Measurements from ENCODE around the gene HPD.

Gene HPD

DNA sequence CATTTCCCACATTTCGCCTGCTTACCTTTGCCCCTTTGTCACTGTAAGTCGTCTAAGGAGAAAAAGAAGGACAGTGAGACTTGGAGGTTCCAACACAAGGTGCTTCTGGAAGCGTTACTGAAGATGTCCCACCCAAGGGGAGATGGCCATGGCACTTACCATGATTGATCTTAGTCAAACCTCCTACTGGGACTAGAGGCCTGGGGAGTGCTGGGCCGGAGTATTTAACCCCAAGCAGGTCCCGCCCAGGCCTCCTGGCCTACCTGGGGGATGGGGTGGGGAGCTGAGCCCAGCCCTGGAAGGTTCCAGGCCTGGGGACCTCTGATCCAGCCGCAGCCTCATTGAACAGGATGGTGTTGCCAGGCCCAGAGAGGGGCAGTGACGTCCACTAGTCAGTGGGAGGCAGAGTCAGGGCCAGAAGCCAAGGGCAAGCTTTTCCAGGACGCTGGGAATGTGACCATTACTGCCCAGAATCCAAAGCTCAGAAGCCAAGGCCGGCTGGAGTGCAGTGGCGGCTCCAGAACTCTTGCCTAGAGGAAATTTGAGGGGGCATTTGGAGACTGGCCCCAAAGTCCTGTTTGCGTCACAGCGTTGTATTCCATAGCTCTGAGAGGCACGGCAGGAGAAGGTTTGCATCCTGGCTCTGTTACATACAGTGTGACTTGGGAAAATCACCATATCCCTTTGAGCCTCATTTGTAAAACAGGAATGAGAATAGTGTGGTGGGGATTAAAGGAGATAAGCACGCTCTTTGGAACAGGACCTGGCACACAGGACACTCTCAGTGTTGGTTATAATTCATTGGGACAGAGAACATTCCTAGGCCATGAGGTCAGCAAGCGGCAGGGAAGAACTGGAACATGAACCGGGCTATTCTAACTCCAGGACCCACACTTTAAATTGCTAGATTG is at the start of gene HPD:
Gene HPD (minus strand): TSS at position 198 of the 911 bp plus-strand sequence. CDS start 36 bp downstream, at position 162.
- no peak within 1 kb of the TSS for H3K9ac ChIP-seq (ENCODE audit: low read depth, low read length)
- no peak within 1 kb of the TSS for H3K4me2 ChIP-seq (ENCODE audit: insufficient read depth, low read length)
- H2AFZ ChIP-seq (ENCODE audit: low read depth, low read length), result no peak within 1 kb of the TSS
- H3K4me3 ChIP-seq (ENCODE audit: low read depth in 1 of 2, low read length in 2 of 2), result no peak within 1 kb of the TSS
- no peak within 1 kb of the TSS for H3K27ac ChIP-seq (ENCODE audit: low read length)
- ATAC-seq (ENCODE audit: insufficient read depth, low read depth), result no peak
- no peak for TF ChIP-seq EZH2 (IDR thresholded peaks at IDR 0.05; ENCODE audit: borderline replicate concordance, low read depth, low read length, severe bottlenecking)
- TF ChIP-seq, protein P1, sequence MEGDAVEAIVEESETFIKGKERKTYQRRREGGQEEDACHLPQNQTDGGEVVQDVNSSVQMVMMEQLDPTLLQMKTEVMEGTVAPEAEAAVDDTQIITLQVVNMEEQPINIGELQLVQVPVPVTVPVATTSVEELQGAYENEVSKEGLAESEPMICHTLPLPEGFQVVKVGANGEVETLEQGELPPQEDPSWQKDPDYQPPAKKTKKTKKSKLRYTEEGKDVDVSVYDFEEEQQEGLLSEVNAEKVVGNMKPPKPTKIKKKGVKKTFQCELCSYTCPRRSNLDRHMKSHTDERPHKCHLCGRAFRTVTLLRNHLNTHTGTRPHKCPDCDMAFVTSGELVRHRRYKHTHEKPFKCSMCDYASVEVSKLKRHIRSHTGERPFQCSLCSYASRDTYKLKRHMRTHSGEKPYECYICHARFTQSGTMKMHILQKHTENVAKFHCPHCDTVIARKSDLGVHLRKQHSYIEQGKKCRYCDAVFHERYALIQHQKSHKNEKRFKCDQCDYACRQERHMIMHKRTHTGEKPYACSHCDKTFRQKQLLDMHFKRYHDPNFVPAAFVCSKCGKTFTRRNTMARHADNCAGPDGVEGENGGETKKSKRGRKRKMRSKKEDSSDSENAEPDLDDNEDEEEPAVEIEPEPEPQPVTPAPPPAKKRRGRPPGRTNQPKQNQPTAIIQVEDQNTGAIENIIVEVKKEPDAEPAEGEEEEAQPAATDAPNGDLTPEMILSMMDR (IDR thresholded peaks at IDR 0.05; ENCODE audit: borderline replicate concordance, extremely low read depth, low read length, poor library complexity, severe bottlenecking), result no peak
- H3K4me1 ChIP-seq (ENCODE audit: insufficient read depth, low read length), result no peaks in the 10 kb centered on the region
- H4K20me1 ChIP-seq (ENCODE audit: insufficient read depth, low read length), result no peaks in the 10 kb centered on the region
- DNase-seq, result no peak
- no peaks in the 10 kb centered on the region for H3K9me3 ChIP-seq (ENCODE audit: insufficient read depth, low read length, severe bottlenecking)
- no peaks in the 10 kb centered on the region for H3K27me3 ChIP-seq (ENCODE audit: insufficient read depth, low read length, poor library complexity)
- H3K79me2 ChIP-seq (ENCODE audit: insufficient read depth, low read length), result no peaks in the 10 kb centered on the region
- no peaks in the 10 kb centered on the region for H3K36me3 ChIP-seq (ENCODE audit: insufficient read depth, low read length)

DNA sequence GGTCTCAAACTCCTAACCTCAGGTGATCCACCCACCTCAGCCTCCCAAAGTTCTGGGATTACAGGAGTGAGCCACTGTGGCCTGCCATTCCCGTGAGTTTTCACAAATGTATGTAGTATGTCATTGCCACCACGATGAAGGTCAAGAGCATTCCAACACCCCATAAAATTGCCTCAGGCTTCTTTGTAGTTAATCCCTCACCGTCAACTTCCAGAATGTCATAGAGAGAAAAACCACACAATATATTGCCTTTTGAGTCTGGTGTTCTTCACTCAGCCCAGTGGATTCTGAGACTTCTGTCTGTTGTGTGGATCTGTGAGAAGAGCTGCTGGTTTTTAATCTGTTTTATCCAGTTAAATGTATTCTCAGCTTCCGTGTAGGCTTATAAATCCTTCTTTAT is 47.1 kb upstream of the HPD start:
- Histone ChIP-seq H3K4me3 (ENCODE audit: low read depth in 1 of 2, low read length in 2 of 2) (no peak overlapping the region), H3K36me3 (ENCODE audit: insufficient read depth, low read length) (peaks cover 69% of the 10 kb centered on the region), H4K20me1 (ENCODE audit: insufficient read depth, low read length) (no peaks in the 10 kb centered on the region), H3K79me2 (ENCODE audit: insufficient read depth, low read length) (peaks cover 2% of the 10 kb centered on the region; the same call in 1 of the 2 replicates), H3K9ac (ENCODE audit: low read depth, low read length) (no peak overlapping the region), H3K4me2 (ENCODE audit: insufficient read depth, low read length) (no peak overlapping the region), H3K27me3 (ENCODE audit: insufficient read depth, low read length, poor library complexity) (no peaks in the 10 kb centered on the region), H3K9me3 (ENCODE audit: insufficient read depth, low read length, severe bottlenecking) (no peaks in the 10 kb centered on the region), H3K4me1 (ENCODE audit: insufficient read depth, low read length) (no peaks in the 10 kb centered on the region), H3K27ac (ENCODE audit: low read length) (no peak overlapping the region), H2AFZ (ENCODE audit: low read depth, low read length) (no peak overlapping the region)
- no peak for TF ChIP-seq EZH2 (IDR thresholded peaks at IDR 0.05; ENCODE audit: borderline replicate concordance, low read depth, low read length, severe bottlenecking)
- TF ChIP-seq, protein P1 (IDR thresholded peaks at IDR 0.05; ENCODE audit: borderline replicate concordance, extremely low read depth, low read length, poor library complexity, severe bottlenecking), result no peak
- ATAC-seq (ENCODE audit: insufficient read depth, low read depth) (no peak), DNase-seq (no peak)

DNA sequence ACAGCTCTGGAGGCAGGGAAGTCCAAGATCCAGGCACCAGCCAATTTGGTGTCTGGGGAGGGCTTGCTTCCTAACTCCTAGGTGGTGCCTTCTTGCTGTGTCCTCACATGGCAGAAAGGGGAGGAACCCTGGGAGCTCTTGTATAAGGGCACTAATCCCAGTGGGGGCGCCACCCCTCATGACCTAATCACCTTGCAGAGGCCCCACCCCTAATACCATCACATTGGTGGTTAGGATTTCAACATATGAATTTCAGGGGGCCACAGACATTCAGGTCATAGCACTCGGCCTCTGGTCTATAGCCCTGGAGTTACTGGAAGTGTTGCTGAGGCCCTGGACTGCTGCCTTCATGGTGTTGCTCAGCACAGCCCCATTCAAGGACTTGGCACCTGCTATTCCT is 44.5 kb upstream of the HPD start:
- peaks cover 67% of the 10 kb centered on the region for H3K36me3 ChIP-seq (ENCODE audit: insufficient read depth, low read length)
- H3K27ac ChIP-seq (ENCODE audit: low read length), result no peak overlapping the region
- H3K4me2 ChIP-seq (ENCODE audit: insufficient read depth, low read length), result no peak overlapping the region
- H3K9ac ChIP-seq (ENCODE audit: low read depth, low read length), result no peak overlapping the region
- H3K9me3 ChIP-seq (ENCODE audit: insufficient read depth, low read length, severe bottlenecking), result no peaks in the 10 kb centered on the region
- no peaks in the 10 kb centered on the region for H4K20me1 ChIP-seq (ENCODE audit: insufficient read depth, low read length)
- H3K4me1 ChIP-seq (ENCODE audit: insufficient read depth, low read length), result no peaks in the 10 kb centered on the region
- H3K4me3 ChIP-seq (ENCODE audit: low read depth in 1 of 2, low read length in 2 of 2), result no peak overlapping the region
- H2AFZ ChIP-seq (ENCODE audit: low read depth, low read length), result no peak overlapping the region
- no peaks in the 10 kb centered on the region for H3K79me2 ChIP-seq (ENCODE audit: insufficient read depth, low read length)
- ATAC-seq (ENCODE audit: insufficient read depth, low read depth), result peak; percentile 57; the same call in 2 of the 3 replicates
- peak; percentile 15 for DNase-seq
- TF ChIP-seq, protein P1 (IDR thresholded peaks at IDR 0.05; ENCODE audit: borderline replicate concordance, extremely low read depth, low read length, poor library complexity, severe bottlenecking), result no peak
- no peak for TF ChIP-seq EZH2 (IDR thresholded peaks at IDR 0.05; ENCODE audit: borderline replicate concordance, low read depth, low read length, severe bottlenecking)
- H3K27me3 ChIP-seq (ENCODE audit: insufficient read depth, low read length, poor library complexity), result no peaks in the 10 kb centered on the region
